Neural cell (in vitro differentiated cells): ENCODE data around the gene NEURL4.

Source experiments
- CTCF ChIP-seq: fragments of 450-650 bp; IDR thresholded peaks from 2 replicates; pipeline ENCODE4 v1.5.1; 2014; ENCODE audit warnings: antibody characterized with exemption, mild to moderate bottlenecking, moderate library complexity; ENCODE audit not compliant: poor library complexity, severe bottlenecking
- EP300 ChIP-seq: fragments of 450-650 bp; conservative IDR thresholded peaks from 2 replicates; pipeline ENCODE4 v1.6.1; 2014; ENCODE audit warnings: antibody characterized with exemption, mild to moderate bottlenecking, moderate library complexity; ENCODE audit not compliant: poor library complexity, severe bottlenecking
- EZH2 ChIP-seq: fragments of 200-600, 300-800 bp; shearing (Covaris generic), sonication (generic); IDR thresholded peaks from 2 replicates; pipeline ENCODE4 v1.6.1; 2014; ENCODE audit warnings: antibody characterized with exemption, low read length, borderline replicate concordance, mild to moderate bottlenecking; ENCODE audit not compliant: insufficient read depth, poor library complexity, severe bottlenecking
- MXI1 ChIP-seq: fragments of 450-650 bp; conservative IDR thresholded peaks from 2 replicates; pipeline ENCODE4 v1.6.1; 2014; ENCODE audit warnings: antibody characterized with exemption, mild to moderate bottlenecking; ENCODE audit not compliant: poor library complexity, severe bottlenecking
- POLR2AphosphoS5 ChIP-seq: IDR thresholded peaks from 2 replicates; pipeline ENCODE4 v1.6.1; 2012
- RAD21 ChIP-seq: fragments of 450-650 bp; conservative IDR thresholded peaks from 2 replicates; pipeline ENCODE4 v1.6.1; 2014; ENCODE audit warnings: antibody characterized with exemption, mild to moderate bottlenecking, moderate library complexity
- REST ChIP-seq: IDR thresholded peaks from 2 replicates; pipeline ENCODE4 v1.6.1; 2012; ENCODE audit warnings: borderline replicate concordance
- SMC3 ChIP-seq: fragments of 450-650 bp; conservative IDR thresholded peaks from 2 replicates; pipeline ENCODE4 v1.6.1; 2014; ENCODE audit warnings: antibody characterized with exemption, mild to moderate bottlenecking, moderate library complexity; ENCODE audit not compliant: poor library complexity
- TAF1 ChIP-seq: IDR thresholded peaks from 2 replicates; pipeline ENCODE4 v1.6.1; 2012; ENCODE audit warnings: low read depth

- TF ChIP-seq CTCF (no peak), RAD21 (no peak), EZH2 (no peak), SMC3 (no peak), POLR2AphosphoS5 (no peak), REST (no peak), EP300 (no peak), TAF1 (no peak), MXI1 (no peak)
Measured at GRCh38 chr17:7304179-7304578, 25.0 kb downstream of the NEURL4 start.
